Choroid plexus epithelial cell (primary cell): ENCODE results near the gene TRPC4AP.

Source experiments
- DNase-seq: peaks from one replicate; pipeline ENCODE4 v3.0.0-alpha.2; 2010; ENCODE audit warnings: low read depth
- H3K4me3 ChIP-seq: 2 replicates; pipeline ENCODE4 v1.5.1; 2011; ENCODE audit warnings: low read depth, mild to moderate bottlenecking, control low read depth, low read length, moderate library complexity
- CTCF ChIP-seq: conservative IDR thresholded peaks from 2 replicates; pipeline ENCODE4 v1.5.1; 2011; ENCODE audit warnings: low read depth, mild to moderate bottlenecking, control low read depth, inconsistent platforms, low read length, moderate library complexity

Gene TRPC4AP

GRCh38 chr20:35014537-35014936 is 78.1 kb downstream of the TRPC4AP start:
- DNase-seq = no peak
- no peak for TF ChIP-seq CTCF
- no peak overlapping the region for H3K4me3 ChIP-seq

- DNase-seq = peak; percentile 18
- H3K4me3 ChIP-seq = no peak overlapping the region
- no peak for TF ChIP-seq CTCF
Observed at GRCh38 chr20:35013421-35014411, 78.9 kb downstream of the TRPC4AP start.

- DNase-seq = peak; percentile 35
- TF ChIP-seq CTCF = peak; percentile 17
- no peak overlapping the region for H3K4me3 ChIP-seq
Observed at GRCh38 chr20:35012227-35013069, 80.2 kb downstream of the TRPC4AP start.

GRCh38 chr20:35011589-35012226 is 80.9 kb downstream of the TRPC4AP start:
- no peak overlapping the region for H3K4me3 ChIP-seq
- DNase-seq = no peak
- no peak for TF ChIP-seq CTCF

GRCh38 chr20:35010405-35011192 is 82.0 kb downstream of the TRPC4AP start:
- TF ChIP-seq CTCF = no peak
- H3K4me3 ChIP-seq = no peak overlapping the region
- no peak for DNase-seq
